Activated CD4-positive, CD25-positive, alpha-beta regulatory T cell treated with anti-CD3 and anti-CD28 coated beads, Interleukin-2, amount 50 U/mL, for 72 hours (primary cell): ENCODE results near the gene NCBP1.
"Not testable (repeated sequence)": the region's sequence is repeated elsewhere in the genome, so short reads cannot be mapped to it uniquely, and the experiment has no call there.

Experiments used
- DNase-seq: peaks from one replicate; pipeline ENCODE4 v3.0.0; 2021

Gene NCBP1

DNA sequence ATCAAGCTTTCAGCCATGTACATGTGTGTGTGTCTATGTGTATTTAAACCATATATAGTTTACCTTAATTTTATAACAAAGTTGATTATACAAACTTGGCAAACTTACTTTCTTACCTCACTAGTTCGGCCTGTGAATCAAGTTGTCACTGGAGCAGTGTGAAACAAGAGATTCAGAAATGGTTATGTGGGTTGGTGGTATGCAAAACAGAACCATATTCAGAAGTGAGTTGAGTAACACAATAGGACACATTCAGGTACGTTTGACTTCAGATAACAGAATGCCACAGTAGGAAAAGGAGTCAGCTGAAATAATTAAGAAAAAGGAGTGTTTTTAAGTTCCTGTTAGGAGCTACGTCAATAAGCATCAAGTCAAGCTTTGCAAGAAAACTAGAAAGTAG is 42.0 kb downstream of the NCBP1 start:
- DNase-seq, result no peak

DNA sequence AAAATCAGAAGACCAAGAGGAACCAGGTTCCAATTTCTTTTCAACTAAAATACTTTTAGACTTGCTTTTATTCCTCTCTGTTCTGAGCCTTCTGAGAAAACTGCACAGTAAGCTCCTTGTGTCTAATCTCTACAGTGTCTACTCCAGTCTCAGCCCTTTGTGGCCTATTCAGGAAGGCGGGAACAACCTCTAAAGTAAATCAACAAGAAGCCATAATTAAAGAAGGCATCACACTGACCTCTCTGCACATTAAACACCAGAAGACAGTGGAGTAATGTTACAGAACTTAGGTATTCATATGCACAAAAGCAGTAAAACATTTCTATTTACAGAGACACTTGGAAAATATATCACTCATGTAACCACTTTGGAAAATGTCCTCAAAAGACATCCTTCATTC is 48.6 kb downstream of the NCBP1 start:
- DNase-seq, result no peak

DNA sequence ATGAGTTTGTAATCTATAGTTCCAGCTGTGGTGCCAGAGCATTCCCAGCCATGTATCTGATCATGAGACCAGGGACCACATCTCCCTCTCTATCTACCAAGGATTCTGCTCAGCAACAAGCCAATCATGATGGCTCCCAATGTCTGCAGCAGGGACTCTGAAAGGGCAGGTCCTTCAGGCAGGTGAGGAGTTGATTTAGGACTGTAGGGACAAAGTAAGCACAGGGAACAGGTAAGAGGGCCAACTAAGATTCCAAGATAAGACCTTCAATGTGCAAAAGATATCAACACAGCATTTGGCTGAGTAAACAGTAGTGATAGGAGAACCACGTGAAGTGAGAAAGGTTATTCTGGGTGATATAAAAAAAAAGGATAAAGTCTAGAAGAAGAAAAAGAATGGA is 55.0 kb downstream of the NCBP1 start:
- no peak for DNase-seq

DNA sequence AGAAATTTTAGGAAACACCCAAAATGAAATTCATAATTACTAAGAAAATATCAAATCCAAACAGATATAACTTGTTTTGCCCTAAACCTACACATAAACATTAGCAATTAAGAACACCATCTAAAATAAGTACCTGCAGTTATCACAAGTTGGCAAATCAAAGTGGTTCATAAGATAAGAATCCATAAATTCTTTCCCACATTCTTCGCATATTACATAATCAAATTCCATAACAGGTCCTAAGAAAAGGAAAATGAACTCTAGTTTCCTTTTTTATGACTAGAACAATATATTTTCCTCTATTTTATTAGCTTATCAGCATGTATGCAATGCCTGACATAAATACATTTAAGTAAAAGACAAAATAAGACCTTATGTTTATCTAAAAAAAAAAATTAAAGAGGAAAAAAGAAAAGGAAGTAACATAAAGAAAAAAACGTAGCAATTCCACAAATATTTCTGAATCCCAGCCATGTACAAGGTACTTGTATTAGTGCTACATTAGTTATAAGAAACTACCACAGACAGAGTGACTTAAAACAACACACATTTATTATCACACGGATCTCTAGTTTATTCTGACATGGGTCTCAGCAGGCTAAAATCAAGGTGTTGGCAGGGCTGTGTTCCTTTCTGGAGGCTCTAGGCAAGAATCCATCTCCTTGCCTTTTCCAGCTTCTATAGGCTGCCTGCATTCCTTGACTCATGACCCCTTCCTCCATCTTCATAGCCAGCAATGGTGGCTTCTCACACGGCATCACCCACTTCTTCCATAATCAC is 56.0 kb downstream of the NCBP1 start:
- DNase-seq, result no peak

DNA sequence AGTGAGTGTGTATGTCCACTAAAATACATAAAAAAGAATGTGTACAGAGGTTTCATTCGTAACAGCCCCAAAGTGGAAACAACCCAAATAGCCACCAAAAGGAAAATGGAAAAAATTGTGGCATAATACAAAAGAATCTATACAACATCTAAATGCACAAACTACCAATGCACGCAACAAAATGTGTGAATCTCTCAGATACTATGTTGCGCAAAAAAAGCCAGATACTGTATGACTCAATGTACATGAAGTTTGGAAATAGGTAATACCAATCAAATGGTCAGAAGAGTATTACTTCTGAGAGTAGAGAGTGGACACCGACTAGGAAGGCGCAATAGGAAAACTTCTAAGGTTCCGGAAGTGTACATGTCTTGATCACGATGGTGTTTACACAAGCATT is 61.1 kb downstream of the NCBP1 start:
- no peak for DNase-seq

DNA sequence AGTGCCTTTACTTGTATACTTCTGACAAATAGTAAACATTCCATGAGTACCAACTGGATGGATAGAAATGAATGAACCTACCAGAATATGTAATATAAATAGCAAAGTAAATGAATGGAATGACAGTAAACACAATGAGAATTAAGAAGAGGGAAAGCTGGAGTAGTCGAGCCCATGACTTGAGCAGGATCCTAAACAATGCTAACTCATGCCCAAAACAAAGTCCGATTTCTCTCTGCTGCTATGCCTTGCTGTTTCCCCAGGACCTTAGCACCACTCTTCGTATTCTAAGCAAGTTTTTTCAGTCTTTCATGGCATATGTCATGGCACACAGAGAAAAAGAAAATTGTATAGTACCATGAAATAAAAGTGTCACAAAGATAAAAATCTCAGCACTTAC is 61.8 kb downstream of the NCBP1 start:
- no peak for DNase-seq

DNA sequence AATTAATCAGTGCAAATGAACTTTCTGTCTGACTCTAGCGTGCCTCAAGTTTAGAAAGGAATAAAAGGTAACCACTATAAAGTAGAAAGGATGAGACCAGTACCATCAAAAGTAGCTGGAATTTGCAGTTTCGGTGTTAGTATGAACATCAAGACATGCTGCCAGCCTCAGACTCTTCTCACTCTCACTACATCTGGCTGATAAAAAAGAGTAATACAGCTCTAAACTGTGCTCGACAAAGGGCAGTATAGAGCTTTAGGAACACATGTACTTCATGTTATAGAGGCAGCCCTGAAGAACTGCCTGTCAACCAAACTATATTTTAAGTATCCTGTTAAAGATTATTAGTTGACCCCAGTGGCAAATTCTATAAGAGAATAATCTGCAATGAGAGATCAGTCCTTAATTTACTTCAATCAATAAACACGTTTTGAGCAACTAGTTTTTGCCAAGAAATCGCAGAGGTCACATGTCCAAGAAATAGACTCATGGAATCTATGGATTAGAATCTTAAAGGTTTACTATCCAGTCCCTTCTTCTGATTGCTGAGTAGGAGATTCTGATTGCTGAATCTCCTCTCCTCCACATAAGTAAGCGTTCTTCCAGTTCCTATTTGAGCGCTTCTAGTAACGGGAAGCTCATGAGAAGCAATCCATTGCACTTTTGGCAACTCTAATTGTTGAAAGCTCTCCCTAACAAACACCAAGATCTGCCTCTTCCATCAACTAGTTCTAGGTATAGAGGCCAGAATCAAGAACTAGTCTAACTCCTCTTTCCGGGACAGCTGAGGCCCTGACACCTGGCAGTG is 62.6 kb downstream of the NCBP1 start:
- DNase-seq, result no peak

DNA sequence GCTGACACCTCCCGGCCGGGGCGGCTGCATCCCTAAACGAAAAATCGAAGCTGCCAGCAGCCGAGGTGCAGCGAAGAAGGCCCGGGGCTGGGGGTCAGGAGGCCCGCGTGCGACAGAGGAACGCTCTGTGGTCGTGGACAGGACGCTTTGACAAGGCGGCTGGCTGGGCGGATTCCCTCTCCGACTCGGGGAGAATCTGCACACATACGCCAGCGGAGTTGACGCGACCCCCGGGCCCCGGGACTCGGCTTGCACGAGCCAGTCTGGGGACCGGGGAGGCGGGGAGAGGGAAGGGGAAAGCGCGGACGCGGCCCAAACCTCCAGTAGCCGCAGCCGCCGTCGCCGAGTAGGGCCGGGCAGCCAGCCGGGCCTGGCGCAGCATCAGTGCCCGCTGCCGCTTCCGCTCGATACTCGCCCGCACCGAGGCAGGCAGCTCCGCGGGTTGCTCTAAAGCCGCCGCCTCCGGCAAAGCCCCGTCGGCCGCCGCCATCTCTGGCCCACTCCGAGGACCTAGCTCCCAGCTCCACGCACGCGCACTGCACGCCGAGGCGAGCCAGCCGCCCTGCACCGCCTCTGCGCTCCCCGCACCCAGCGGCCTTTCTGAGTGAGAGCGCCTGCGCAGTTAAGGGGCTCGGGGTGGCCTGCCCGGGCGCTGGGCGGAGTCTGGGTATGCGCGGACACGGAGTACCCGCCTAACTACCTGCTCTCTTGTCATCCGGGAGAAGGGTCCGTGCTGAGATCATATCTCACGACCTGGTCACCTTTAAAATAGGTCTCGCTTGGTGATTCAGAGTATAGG is 63.4 kb downstream of the NCBP1 start, which contains the start of gene XPA:
Gene XPA (minus strand): TSS at position 538 of the 799 bp plus-strand sequence. CDS start 48 bp downstream, at position 490.
- DNase-seq, result peak; percentile 98

DNA sequence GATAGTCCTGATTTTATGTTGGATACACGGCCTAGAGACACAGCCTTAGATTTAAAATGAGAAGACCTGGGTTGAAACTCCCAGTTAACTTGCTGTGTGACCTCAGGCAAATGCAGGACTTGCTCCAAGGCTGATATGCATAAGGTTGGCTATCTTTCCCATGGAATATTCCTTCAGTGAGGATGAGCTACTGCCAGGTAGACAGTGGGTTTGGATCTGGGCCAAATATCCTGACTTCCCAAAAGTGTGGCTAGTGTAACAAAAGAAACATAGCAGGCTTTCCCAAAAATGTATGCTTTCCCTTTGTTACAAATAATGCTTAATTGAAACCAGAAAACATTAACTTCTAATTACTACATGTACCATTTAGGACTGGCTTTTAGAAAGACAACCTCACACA is 64.2 kb downstream of the NCBP1 start:
- no peak for DNase-seq

DNA sequence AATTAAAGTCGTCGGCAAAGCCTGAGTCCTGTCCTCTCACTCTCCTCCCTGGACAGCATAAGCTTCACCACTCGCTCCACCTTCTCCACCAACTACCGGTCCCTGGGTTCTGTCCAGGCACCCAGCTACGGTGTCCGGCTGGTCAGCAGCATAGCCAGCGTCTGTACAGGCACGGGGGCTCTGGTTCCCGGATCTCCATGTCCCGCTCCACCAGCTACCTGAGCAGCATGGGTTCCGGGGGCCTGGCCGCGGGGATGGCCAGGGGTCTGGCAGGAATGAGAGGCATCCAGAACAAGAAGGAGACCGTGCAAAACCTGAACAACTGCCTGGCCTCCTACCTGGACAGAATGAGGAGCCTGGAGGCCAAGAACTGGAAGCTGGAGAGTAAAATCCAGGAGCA is 65.2 kb downstream of the NCBP1 start:
- no peak for DNase-seq

DNA sequence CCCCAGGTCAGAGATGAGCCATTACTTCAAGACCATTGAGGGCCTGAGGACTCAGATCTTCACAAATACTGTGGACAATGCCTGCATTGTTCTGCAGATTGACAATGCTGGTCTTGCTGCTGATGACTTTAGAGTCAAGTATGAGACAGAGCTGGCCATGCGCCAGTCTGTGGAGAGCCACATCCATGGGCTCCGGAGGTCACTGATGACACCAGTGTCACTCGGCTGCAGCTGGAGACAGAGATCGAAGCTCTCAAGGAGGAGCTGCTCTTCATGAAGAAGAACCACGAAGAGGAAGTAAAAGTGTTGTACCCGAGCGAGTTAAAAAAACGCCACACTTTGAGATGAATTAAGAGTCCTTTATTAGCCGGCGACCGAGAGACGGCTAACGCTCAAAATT is 65.7 kb downstream of the NCBP1 start:
- not testable (repeated sequence) for DNase-seq

DNA sequence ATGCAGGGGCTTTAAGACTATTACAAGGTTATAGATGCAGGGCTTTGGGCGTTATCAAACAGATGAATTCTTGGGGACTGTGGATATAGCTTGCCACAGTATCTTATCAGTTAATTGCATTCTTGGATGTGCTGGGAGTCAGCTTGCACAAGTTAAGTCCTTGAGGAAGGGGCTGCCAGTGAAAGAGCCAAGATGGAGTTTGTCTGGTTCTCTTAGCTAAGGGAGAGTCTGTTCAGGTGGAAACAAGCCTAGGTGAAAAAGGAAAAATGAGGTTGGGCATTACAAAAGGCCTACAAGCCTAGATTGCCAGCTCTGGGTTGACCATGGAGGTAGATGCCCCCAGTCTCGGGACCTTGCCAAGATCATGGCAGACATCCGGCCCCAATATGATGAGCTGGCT is 66.2 kb downstream of the NCBP1 start:
- not testable (repeated sequence) for DNase-seq

DNA sequence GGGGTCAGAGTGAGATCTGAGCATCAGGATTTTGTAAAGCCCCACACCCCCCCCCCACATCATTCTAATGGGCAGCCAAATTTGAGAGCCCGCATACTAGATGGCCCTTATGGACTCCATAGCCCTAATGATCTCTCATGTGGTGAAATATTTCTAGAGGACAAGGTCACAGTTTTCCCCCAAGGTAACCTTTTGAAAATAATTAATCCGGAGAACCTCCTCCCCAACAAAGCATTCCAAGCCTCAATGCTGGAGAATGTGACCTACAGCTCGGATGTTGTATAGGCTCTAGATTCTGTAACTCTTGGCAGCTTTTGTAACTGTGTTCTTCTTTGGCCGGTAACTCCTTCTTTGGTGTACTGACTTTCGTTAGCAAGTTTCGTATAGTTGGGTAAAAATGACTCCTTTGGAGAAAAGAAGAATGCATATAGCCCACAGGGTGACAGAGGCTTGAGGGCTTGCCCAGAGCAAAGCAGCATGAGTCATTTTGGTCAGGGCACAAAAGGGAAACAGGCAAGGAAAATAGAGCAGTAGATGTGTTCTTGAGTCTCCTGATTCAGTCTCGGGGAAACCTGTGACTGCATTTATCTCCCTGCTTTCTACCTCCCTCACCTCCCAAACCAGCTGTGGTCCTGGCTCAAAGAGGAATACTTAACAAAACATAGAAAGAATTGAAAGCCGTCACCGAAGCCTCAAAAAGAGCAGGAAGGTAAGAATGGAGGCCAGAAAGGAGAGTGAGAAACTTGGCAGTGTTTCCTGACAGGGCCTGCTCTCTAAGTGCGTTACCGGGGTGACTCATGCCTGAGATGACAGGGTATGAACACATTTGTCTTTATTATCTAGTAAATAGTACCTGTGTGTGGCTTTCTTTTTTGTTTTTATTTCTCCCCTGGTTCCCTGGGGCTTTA is 70.1 kb downstream of the NCBP1 start:
- DNase-seq, result no peak

DNA sequence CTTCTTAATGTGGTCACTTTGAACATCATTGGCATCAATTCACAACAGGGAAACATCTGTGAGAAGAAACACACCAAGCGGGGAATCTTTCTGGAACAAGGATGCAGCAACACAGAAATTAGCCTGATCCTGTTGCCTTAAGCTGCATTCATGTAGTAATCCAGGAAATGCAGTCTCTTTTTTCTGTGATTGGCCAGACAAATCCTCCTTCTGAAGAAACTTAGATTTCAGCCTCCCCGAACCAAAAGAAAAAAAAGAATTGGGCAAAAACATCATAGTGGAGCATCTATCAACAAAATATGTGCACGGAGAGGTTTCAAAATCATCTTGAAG is 70.7 kb downstream of the NCBP1 start:
- DNase-seq, result no peak

DNA sequence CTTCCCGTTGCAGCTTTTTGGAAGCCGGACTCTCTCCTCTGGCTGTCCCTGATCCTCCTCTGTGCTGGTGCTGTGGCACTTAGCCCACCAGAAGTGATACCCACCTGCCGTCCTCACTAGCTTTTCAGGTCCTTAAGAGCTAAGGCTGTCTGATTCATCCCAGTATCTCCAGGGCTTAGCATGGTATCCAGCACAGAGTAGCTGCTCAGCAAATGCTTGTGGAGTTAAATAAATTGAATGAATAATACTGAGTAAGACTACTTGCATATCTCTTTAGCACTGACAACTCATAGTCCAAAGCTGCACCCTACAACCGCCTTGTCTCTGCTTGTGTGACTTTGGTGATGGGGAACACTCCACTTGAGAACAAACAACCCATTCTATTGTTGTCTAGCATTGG is 71.2 kb downstream of the NCBP1 start:
- no peak for DNase-seq

DNA sequence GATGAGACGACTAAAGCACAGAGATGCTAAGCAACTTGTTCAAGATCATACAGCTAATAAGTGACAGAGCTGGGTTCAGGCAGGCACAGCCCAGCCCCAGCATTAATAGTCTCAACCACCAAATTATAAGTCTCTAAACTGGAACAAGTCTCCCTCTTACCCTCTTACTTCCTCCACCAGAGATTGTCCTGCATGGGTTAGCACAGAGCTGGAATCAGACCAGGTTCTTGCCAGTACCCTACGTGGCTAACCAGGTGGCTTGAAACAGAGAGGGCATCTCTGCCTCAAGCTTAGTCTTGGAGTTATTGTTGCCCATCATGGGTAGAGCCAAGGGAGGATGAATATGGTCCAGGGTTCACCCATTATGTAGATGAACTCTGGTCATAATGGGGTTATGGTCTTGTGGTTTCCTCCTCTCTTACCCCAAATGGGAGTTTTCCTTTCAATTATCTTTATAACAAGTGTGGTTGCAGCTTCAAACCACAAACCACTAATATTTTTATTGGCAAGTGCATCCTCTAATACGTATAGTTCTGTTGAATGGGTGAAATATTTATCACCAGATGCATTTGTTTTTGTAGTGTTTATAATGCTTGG is 71.8 kb downstream of the NCBP1 start:
- DNase-seq, result no peak

DNA sequence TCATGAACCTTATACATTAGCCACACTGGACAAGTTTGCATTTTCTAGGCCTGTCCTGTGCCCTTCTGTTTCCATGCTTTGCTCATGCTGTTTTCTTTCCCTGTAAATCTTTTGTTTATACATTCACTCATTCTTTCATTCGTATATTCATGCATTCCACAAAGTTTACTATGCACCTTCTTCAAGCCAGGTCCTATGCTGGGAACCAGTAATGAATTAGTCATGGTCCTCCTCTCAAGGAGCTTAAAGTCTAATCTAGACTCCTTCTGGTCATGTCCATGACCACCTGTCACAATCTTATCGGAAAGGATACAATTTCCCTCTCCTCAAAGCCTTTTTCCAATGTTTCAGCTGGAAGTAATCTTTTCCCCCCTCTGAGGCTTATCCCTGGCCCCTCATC is 72.6 kb downstream of the NCBP1 start:
- DNase-seq, result no peak

DNA sequence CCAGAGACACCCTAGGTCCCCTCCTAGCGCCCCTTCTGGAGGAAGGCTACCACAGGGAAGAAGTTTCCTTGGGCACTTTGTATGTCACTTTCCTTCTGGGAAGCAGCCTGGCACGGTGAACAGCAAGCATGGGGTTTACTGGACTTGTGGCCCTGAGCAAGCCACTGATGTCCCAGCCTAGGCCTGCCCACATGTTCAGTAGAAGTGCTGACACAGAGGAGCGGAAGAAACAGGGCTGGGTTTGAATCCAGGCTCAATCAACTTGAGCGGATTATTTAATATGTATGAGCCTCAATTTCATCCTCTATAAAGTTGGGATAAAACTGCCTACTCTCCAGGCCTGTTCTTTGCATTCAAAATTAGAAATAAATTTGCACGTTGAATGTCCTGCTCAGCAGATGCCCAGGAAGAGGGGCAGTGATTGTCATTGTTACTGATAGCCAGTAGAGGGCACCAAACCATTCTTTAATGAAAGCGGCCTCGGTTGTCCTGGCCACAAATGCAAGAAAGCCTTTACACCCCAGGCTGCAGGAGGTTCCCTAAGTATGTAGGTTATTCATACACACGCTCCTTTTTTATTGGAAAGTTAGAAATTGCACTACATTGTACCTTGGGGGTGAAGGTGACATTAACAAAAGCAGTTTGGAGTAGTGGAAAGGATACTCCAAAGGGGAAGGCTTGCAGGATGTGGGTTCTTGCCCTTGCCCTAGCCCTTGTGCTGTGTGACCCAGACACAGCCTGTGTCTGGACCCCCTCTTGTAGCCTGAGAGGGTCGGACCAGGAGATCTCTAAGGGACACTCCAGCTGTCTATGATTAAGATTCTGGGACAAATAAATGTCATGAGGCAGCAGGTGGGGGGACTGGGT is 77.0 kb downstream of the NCBP1 start:
- DNase-seq, result no peak

DNA sequence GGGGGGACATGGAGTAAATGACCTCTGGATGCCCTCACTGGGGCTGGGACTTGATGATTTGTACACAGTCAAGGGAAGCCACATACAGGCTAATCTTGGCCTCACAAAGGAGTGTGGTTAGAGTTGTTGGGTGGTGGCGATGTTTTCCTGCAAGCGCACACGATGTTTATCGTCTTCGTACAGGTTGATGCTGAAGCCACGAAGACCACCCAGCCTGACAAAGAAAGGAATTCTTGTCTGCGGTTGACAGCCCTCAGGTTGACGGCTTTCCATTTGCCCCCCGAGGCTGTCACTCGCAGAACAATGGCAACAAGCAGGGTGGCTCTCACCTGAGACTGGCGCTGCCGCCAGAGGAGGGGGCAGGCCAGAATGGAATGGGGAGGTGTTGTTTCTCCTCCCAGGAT is 77.6 kb downstream of the NCBP1 start:
- DNase-seq, result no peak

DNA sequence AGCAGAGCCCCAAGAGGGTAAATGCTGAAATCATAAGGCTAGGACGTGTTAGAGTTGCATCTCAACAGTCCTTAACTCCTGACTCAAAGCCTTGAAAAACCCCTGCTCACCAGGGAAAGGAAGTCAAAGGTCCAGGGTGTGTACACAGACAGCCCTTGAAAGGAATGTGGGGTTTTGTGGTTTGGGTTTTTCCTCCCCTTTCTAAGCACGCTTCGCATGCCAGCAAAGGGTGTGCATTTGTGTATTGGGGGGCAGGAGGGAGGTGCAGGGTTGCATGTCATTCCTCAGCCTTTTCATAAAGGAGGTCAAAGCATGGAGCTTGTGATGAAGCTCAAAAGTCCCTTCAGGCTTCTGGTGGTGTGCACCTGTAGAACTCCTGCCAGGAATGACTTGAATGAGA is 80.8 kb downstream of the NCBP1 start:
- no peak for DNase-seq

DNA sequence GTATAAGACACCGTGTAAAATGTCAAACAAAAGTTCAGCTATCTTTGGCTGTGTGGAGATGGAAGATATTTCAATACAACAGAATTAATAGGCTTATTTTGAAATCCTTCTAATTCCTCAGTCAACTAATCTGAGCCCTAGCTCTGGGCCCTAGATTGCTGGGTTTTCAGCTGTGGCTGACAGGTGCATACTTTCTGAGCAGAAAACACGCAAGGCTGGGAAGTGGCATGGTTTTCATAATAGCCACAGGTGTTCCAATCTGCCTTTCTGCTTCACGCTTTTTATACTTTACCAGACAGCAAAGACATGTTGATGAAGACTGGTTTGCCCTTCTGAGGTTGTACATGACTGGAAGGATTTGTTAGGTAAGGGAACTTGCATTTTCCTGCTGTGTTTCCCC is 84.2 kb downstream of the NCBP1 start:
- DNase-seq, result no peak
